ENCODE data around the gene NPIPA8. TPM values are rescaled to one million over a fixed set of nuclear protein-coding genes. Genes with fewer than 3 reads are reported as not detected.
"Not testable (repeated sequence)": the region's sequence is repeated elsewhere in the genome, so short reads cannot be mapped to it uniquely, and the experiment has no call there.

NPIPA8 gene
- 0.16 TPM for total RNA-seq
- long read RNA-seq = 0 reads

DNA sequence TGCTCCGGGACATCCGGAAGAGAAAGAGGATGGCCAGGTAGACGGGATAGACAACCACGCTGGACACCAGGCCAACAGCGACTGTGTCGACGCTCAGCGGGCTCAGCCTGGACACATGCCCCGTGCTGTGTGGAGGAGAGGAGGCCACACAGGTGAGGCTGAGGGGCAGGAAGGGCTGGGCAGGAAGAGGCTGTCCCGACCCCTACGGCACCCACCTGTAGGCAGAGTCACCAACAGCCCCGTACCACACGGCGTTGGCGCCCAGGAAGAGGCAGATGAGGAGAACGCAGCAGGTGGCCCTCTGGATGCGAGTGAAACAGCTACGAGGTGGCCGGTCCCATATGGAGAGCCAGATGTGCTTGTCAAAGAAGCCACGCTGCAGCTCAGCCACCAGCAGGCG lies at the start of gene NPIPA8:
NPIPA8 (minus strand) TSS at position 101 of the 400 bp plus-strand sequence. CDS start 4,074 bp downstream, outside the sequence.
- intact Hi-C loops (cut with DNase I); DNase-seq (ENCODE audit: missing footprints); ATAC-seq: not testable (repeated sequence)

DNA sequence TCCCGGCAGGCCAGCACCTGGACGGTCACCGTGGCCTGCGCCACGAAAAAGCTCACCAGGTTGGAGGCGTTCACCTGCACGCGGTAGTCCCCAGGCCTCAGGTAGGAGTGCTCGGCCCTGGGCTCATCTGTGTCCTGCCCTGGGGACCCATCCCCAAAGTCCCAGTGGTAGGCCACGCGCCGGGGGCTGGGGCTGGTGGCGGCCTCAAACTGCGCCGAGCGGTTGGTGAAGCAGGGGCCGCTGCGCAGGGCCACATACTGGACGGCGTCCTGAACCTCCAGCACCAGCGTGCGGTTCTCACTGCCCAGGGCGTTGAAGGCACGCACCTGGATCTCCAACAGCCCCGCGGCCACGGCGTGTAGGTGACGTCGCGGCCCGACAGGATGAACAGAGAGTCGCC lies 48.7 kb upstream of the NPIPA8 start:
- ATAC-seq; DNase-seq (ENCODE audit: missing footprints); intact Hi-C loops (cut with DNase I): not testable (repeated sequence)

DNA sequence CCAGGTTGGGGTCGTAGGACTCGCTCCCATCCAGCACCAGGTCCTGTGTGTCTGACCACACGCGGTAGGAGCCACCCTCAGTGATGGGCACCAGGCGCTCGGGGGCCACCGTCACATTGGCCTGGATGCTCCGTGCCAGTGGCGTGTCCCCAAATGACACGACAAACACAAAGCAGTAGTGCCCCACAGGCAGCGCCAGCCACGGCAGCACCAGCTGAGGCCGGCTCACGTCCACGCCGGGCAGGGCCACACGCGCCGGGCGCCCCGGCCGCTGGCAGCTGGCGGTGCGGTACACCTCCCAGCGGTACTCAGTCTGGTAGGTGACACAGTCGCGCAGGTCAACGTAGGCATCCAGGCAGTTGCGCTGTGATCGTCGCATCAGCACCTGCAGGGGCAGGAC lies 48.3 kb upstream of the NPIPA8 start:
- ATAC-seq; DNase-seq (ENCODE audit: missing footprints); intact Hi-C loops (cut with DNase I): not testable (repeated sequence)

DNA sequence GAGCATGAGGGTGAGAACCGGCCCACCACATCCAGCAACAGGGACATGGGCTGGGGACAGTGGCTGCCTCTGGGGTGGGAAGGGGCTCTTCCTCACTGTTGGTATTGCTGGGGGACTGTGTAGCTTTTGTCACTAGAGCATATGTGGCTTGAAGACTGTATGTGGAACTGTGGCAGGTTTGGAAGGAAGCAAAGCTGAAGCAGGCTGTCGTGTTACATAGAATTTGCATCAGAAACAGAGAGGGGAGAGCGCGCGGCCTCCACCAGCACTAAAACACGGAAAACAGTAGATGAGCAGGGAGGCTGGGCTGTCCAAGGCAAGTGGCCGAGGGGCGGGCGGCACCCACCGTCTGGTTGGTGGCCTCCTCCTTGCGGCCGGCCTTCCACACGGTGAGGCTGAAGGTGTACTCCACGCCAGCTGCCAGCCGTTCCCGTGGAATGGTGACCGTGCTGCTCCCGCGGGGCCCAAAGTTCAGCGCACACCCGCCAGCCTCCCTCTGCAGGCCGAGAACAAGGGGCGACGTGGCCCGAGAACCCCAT lies 47.6 kb upstream of the NPIPA8 start:
- intact Hi-C loops (cut with DNase I); ATAC-seq; DNase-seq (ENCODE audit: missing footprints): not testable (repeated sequence)

DNA sequence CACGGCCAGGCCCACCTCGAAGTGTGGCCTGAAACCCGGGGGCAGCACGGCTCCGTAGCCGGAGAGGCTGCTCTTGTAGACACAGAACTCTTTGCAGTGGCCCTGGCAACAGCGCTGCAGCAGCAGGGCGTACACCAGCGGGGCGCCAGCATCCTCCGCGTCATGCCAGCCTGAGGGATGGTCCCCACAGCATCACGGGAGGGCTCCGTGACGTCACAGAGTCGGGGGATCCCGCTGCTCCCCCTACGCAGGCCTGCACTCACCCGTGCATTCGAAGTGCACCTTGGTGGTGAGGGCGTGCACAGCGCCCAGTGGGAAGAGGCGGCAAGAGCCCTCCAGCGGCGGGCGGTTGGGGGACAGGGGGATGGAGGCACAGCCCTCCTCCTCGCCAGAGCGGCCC lies 46.2 kb upstream of the NPIPA8 start:
- DNase-seq (ENCODE audit: missing footprints); intact Hi-C loops (cut with DNase I); ATAC-seq: not testable (repeated sequence)

DNA sequence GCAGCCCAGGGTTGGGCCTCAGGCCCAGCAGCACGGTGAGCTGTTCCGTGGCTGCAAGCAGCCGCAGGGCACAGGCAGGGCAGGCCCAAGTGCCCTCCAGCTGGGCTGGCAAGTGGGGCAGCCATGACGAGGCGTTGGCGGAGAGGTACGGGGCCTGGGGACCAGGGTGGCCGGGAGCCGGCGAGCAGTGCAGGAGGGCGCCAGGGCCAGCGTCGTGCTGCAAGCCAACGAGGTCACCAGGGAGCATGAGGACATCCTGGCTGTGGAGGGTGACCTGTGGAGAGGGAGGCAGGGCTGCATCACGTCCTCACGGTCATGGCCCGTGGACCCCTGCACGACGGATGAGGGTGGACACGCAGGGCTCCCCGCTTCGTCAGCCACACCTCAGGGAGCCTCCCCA lies 11.2 kb upstream of the NPIPA8 start:
- ATAC-seq; DNase-seq (ENCODE audit: missing footprints); intact Hi-C loops (cut with DNase I): not testable (repeated sequence)

DNA sequence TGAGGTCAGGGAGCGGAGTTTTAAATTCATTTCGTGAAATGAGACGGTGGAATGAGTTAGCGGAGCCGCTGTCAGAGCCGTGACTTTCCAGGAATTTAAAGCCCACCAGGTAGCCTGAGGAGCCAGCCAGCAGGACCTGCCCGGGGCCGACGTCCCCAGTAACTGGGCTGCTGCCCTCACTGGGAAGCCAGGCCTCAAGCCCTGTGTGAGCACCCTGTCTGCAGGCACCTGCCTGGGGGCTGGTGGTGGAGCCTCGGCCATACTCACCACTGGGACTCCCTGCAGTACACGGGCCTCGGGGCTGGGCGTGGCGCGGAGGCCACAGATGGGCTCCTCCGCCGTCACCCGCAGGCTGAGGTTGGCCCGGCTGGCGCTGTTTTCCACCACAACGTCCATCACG lies 10.5 kb upstream of the NPIPA8 start:
- intact Hi-C loops (cut with DNase I); ATAC-seq; DNase-seq (ENCODE audit: missing footprints): not testable (repeated sequence)

DNA sequence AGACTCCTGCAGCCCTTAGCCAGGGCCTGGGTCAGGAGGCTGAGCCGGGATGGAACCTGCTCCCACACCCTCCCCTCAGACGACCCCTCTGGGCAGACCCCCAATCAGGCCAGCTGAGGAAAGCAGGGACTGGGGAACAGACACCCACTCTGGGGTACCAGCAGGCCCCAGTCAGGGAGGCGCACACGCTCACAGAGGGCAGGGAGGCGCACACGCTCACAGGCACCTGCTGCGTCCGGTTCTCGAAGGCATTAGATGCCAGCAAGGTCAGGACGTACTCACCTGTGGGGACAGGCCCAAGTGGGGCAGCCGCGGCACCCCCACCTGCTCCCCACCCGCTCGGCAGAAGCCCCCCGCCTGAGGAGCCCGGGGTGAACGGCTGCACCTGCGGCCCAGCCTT lies 8.1 kb upstream of the NPIPA8 start:
- ATAC-seq; DNase-seq (ENCODE audit: missing footprints); intact Hi-C loops (cut with DNase I): not testable (repeated sequence)

DNA sequence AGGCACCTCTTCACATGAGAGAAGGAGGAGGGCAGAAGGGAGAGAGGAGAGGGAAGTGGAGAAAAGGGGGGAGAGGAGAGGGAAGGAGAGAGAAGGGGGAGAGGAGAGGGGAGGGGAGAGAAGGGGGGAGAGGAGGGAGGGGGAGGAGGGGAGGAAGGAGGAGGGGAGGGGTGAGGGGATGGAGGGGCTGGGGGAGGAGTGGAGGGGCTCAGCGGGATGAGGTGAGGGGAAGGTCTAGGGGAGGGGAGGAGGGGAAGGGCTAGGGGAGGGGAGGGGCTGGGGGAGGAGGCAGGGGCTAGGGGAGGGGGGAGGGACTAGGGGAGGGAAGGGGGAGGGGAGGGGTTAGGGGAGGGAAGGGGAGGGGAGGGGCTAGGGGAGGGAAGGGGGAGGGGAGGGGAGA lies 5.5 kb upstream of the NPIPA8 start:
- ATAC-seq; DNase-seq (ENCODE audit: missing footprints); intact Hi-C loops (cut with DNase I): not testable (repeated sequence)

DNA sequence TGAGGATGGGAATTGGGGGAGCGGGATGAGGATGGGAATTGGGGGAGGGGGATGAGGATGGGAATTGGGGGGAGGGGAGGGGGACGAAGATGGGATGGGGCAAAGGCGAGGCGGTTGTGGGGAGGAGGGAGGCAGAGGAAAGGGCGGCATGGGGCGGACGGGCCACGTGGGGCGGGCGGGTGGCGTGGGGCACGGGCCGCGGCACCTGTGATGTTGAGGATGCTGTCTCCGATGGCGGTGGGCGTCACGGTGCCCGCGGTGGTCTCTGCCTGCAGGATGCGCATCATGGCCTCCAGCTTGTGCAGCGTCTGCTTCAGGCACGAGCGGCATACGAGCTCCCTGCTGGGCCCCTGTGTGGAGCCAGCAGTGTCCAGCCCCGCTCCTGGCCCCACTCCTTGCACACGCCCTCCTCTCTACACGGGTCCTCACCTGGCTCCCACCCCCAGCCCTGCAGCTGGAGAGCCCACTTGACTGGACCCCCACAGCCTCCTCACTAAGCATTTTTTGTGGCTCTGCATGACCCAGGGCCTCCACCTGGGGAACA lies 5.0 kb upstream of the NPIPA8 start:
- intact Hi-C loops (cut with DNase I); DNase-seq (ENCODE audit: missing footprints): not testable (repeated sequence)
- ATAC-seq = peak; percentile 46

DNA sequence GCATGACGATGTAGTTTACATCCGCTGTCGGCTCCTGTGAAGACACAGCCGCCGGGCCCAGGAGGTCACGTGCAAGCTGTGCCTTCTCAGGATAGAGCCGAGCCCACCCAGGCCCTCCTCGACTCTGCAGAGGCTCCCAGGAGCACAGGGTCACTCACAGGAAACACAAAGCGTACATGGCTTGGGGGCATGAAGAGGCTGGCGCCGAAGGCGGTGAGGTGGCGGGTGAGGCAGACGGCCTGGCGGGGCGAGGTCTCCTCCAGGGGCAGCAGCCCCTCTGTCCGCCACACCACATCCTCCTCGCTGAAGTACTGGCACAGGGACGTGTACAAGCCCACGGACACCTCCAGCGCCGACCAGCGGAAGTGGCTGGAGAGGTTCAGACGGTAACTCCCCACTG lies 2.7 kb upstream of the NPIPA8 start:
- intact Hi-C loops (cut with DNase I); ATAC-seq: not testable (repeated sequence)
- DNase-seq (ENCODE audit: missing footprints) = peak; percentile 46

DNA sequence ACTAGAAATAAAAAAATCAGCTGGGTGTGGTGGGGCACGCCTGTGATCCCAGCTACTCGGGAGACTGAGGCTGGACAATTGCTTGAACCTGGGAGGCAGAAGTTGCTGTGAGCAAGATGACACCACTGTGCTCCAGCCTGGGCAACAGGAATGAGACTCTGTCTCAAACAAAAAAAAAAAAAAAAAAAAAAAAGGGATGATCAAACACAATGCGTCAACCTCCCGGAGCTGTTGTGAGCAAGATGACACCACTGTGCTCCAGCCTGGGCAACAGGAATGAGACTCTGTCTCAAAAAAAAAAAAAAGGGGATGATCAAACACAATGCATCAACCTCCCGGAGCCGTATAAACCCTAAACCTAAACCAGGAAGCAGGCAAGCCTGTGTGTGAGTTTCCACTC lies 24.7 kb downstream of the NPIPA8 start:
- ATAC-seq; intact Hi-C loops (cut with DNase I); DNase-seq (ENCODE audit: missing footprints): not testable (repeated sequence)

DNA sequence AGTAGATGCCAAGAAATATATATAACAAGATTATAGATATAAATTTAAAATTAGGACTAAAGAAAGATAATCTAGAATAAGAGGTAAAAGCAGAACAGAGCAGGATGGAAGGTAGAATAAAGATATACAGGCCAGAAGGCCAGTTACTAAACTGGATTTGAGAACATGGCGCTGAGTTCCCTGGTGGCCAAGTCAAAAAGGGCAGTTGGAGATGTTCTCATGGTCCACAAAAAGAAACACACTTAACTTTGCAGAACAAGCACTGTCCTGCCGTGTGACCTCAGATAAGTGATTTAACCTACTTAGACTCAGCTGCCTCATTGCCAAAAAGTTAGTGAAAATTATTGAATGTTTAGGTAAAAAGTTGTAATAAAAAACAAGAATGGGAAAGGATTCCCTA lies 27.4 kb downstream of the NPIPA8 start:
- ATAC-seq; DNase-seq (ENCODE audit: missing footprints); intact Hi-C loops (cut with DNase I): not testable (repeated sequence)

DNA sequence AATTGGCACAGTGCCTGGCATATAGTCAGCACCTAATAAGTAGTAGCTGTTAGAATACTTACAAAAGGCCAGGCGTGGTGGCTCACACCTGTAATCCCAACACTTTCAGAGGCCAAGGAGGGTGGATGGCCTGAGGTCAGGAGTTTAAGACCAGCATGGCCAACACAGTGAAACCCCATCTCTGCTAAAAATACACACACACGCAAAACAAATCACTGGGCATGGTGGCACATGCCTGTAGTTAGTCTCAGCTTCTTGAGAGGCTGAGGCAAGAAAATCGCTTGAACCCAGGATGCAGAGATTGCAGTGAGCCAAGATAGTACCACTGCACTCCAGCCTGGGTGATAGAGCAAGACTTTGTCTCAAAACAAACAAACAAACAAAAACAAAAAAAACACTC lies 29.3 kb downstream of the NPIPA8 start:
- ATAC-seq; DNase-seq (ENCODE audit: missing footprints); intact Hi-C loops (cut with DNase I): not testable (repeated sequence)

DNA sequence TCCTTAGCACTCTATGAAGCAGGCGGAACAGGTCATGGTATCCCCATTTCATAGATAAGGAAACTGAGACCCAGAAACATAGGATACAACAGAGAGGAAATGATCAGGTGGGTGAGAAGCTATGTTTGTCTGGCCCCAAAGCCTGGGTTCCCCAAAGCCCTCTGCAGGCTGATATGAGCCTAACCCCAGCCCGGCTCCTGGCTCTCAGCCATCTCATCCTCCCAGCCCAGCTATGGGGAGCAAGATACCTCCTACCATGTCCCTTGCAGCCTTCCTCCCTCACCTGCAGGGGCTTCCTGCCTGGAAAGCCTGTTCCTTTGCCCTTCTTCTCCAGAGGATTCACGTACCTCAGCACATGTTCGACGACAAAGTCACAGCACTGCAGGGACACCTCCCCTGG lies 30.5 kb downstream of the NPIPA8 start:
- DNase-seq (ENCODE audit: missing footprints); ATAC-seq; intact Hi-C loops (cut with DNase I): not testable (repeated sequence)

DNA sequence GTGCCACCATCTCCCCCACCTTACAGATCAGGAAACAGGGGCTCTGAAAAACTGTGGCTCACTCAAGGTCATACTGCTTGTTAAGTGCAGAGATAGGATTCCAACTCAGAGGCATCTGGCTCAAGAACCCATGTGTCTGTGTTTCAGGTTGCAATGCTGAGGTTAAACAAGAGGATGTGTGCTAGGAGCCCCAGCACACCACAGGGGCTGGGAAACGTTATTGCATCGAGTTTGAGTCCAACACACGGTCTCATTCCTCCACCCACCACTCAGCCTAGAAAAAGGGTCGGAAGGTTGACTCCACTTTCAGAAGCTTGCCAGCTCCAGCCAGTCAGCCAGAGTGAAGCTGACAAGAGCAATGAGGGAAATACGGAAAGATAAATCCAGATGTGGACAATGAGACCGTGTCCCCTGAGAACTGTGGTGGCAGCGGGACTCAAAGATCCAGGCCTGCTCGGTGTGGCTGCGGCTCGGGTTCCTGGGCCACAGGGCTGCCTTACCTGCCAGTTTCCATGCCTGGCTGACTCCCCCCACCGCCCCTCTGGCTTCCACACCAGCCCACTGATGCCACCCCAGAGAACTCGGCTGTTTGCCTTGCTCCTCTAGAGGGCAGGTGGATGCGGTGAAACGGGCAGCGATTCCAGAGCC lies 33.4 kb downstream of the NPIPA8 start:
- ATAC-seq; DNase-seq (ENCODE audit: missing footprints); intact Hi-C loops (cut with DNase I): not testable (repeated sequence)

DNA sequence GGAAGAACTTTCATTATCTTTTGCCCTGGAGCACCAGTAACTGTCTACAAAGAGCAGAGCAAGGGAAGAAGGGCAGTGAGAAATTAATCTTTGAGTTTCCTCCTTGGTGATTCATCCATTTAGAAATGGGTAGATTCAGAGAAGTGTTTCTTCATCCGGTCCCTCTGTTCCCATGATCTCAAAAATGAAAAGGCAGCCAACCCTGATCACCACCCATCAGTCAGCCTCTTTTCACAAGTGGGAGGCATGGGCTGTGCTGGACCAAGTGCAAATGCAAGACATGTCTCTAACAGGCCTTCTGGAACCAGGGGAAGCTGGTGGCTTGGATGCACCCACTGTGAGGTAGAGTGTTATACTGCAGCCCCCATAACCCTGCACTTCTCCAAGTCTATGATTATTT lies 38.8 kb downstream of the NPIPA8 start:
- ATAC-seq = not testable (repeated sequence)

DNA sequence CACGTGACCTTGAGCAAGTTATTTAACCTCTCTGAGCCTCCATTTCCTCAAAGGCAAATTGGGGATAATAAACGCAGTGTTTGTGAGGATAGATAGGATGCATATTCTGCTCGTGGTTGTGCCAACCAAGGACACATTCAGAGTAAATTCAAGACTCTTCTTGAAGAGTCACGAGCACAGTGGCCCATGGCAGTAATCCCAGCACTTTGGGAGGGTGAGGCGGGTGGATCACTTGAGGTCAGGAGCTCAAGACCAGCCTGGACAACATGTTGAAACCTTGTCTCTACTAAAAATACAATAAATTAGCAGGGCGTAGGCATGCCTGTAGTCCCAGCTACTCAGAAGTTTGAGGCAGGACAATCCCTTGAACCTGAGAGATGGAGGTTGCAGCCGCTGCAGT lies 39.6 kb downstream of the NPIPA8 start:
- DNase-seq (ENCODE audit: missing footprints); intact Hi-C loops (cut with DNase I); ATAC-seq: not testable (repeated sequence)

More for the DNA sequence above, 38.8 kb downstream of the NPIPA8 start:
- intact Hi-C loops (cut with DNase I); DNase-seq (ENCODE audit: missing footprints): not testable (repeated sequence)

DNA sequence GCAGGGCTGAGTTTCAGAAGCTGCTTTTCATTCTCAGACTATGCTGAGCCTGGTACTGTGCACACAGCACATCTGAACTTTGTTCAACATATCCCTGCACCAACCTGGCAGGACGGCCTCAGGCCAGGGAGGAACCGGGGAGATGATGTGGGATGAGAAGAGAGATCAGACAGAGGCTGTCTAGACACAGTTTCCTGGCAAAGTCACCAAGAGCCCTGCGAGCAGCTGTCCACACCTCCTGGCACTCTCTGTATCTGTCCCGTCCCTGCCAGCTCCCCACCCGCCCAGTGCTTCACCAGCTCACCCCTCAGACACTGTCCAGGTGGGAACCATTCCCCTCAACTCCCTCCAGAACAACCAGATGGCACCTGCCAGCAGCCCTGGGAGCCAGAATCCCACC lies 42.2 kb downstream of the NPIPA8 start:
- ATAC-seq = peak; percentile 54
- intact Hi-C loops (cut with DNase I); DNase-seq (ENCODE audit: missing footprints): not testable (repeated sequence)

All from Right ventricle myocardium inferior (tissue), 1 donor.